ENCODE measurements around the gene RBM34.
"Not testable (repeated sequence)": the region's sequence is repeated elsewhere in the genome, so short reads cannot be mapped to it uniquely, and the experiment has no call there.

The RBM34 gene

GRCh38 chr1:235087906-235088305 is 73.1 kb downstream of the RBM34 start:
- Histone ChIP-seq H3K9me2 (replicated peaks; ENCODE audit: control insufficient read depth, low read length) (no peaks in the 10 kb centered on the region), H3K4me3 (ENCODE audit: low read length) (no peak overlapping the region), H3K4me1 (ENCODE audit: control insufficient read depth, low read length) (peaks cover 6% of the 10 kb centered on the region), H3F3A (ENCODE audit: control insufficient read depth, insufficient read depth) (no peaks in the 10 kb centered on the region), H4K20me1 (ENCODE audit: control insufficient read depth, insufficient read depth, low read depth, low read length) (no peaks in the 10 kb centered on the region), H3K36me3 (ENCODE audit: control insufficient read depth, low read length) (no peaks in the 10 kb centered on the region), H3K79me2 (ENCODE audit: control insufficient read depth, low read length) (no peaks in the 10 kb centered on the region), H3K27me3 (ENCODE audit: control insufficient read depth, low read length) (no peaks in the 10 kb centered on the region; the same call in 1 of the 2 replicates), H3K27ac (ENCODE audit: low read depth, low read length) (no peak overlapping the region), H3K9me3 (ENCODE audit: control insufficient read depth, insufficient read depth, low read length) (no peaks in the 10 kb centered on the region), H3K4me2 (ENCODE audit: low read length) (no peak overlapping the region)
- TF ChIP-seq CTCF (IDR thresholded peaks at IDR 0.05; ENCODE audit: low read depth, low read length, poor library complexity, severe bottlenecking) (no peak), EZH2phosphoT487 (IDR thresholded peaks at IDR 0.05; ENCODE audit: borderline replicate concordance, low read length) (no peak)

- not testable (repeated sequence) for H3K36me3 ChIP-seq (ENCODE audit: control insufficient read depth, low read length); H3F3A ChIP-seq (ENCODE audit: control insufficient read depth, insufficient read depth); H3K79me2 ChIP-seq (ENCODE audit: control insufficient read depth, low read length); H3K4me1 ChIP-seq (ENCODE audit: control insufficient read depth, low read length); H4K20me1 ChIP-seq (ENCODE audit: control insufficient read depth, insufficient read depth, low read depth, low read length); H3K9me3 ChIP-seq (ENCODE audit: control insufficient read depth, insufficient read depth, low read length); H3K9me2 ChIP-seq (replicated peaks; ENCODE audit: control insufficient read depth, low read length); H3K4me2 ChIP-seq (ENCODE audit: low read length); H3K27me3 ChIP-seq (ENCODE audit: control insufficient read depth, low read length); H3K27ac ChIP-seq (ENCODE audit: low read depth, low read length); H3K4me3 ChIP-seq (ENCODE audit: low read length)
These were observed 75.5 kb downstream of the RBM34 start for GRCh38 chr1:235085411-235086117.

Measured in DOHH2 (cell line).